Measurements from ENCODE around the gene CYP3A7.
"Not testable (repeated sequence)": the region's sequence is repeated elsewhere in the genome, so short reads cannot be mapped to it uniquely, and the experiment has no call there.

CYP3A7 gene

GRCh38 chr7:99720800-99721595 is 14.0 kb downstream of the CYP3A7 start:
- no peak for DNase-seq (ENCODE audit: low read depth, low spot score)
- TF ChIP-seq EZH2 (IDR thresholded peaks at IDR 0.05) (no peak), FOXP2 (optimal IDR thresholded peaks at IDR 0.05; ENCODE audit: control extremely low read depth, extremely low read length, insufficient read depth) (no peak), POLR2AphosphoS5 (IDR thresholded peaks at IDR 0.05; ENCODE audit: borderline replicate concordance, low read depth, low read length) (no peak)
- H3K9me3 ChIP-seq (ENCODE audit: low read depth, low read length): no peaks in the 10 kb centered on the region
- H3K4me3 ChIP-seq: no peak overlapping the region
- no peak overlapping the region for H3K27ac ChIP-seq
- H3K36me3 ChIP-seq (ENCODE audit: insufficient read depth, low read length): no peaks in the 10 kb centered on the region
- no peak overlapping the region for H3K9ac ChIP-seq (ENCODE audit: insufficient read length)

DNA sequence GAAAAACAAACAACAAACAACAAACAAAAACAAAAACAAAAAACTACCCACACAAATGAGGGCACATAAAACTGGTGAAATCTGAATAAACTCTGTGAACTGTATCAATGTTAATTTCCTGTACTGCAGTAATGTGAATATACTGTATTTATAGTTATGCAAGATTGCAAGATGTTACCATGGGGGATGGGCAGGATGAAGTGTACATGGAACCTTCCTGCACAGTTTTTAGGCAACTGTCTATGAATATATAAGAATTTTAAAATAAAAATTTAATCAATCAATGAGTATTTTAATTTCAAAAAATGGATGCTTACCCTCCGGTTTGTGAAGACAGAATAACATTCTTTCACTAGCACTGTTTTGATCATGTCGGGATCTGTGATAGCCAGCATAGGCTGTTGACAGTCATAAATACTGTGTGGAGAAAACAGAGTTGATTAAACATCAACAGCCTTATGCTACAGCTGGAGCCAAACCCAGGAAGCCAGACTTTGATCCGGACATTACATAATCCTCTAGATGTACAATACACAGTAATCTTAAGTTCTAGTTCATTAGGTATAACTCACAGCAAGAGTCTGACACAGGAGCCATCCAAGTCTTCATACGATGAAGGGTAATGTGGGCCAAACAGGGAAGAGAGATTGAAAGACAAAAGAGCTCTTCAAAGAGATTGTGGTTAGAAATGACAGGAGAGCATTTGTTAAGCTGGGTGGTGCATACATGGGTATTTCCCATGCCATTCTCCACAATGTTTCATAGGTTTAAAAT is 14.8 kb downstream of the CYP3A7 start:
- Histone ChIP-seq H3K9me3 (ENCODE audit: low read depth, low read length) (no peaks in the 10 kb centered on the region), H3K36me3 (ENCODE audit: insufficient read depth, low read length) (no peaks in the 10 kb centered on the region), H3K9ac (ENCODE audit: insufficient read length) (no peak overlapping the region), H3K4me3 (no peak overlapping the region), H3K27ac (no peak overlapping the region)
- no peak for DNase-seq (ENCODE audit: low read depth, low spot score)
- no peak for TF ChIP-seq FOXP2 (optimal IDR thresholded peaks at IDR 0.05; ENCODE audit: control extremely low read depth, extremely low read length, insufficient read depth)
- no peak for TF ChIP-seq EZH2 (IDR thresholded peaks at IDR 0.05)
- TF ChIP-seq POLR2AphosphoS5 (IDR thresholded peaks at IDR 0.05; ENCODE audit: borderline replicate concordance, low read depth, low read length): no peak

GRCh38 chr7:99713995-99714570 is 20.9 kb downstream of the CYP3A7 start:
- H3K27ac ChIP-seq: no peak overlapping the region
- no peaks in the 10 kb centered on the region for H3K9me3 ChIP-seq (ENCODE audit: low read depth, low read length)
- TF ChIP-seq POLR2AphosphoS5 (IDR thresholded peaks at IDR 0.05; ENCODE audit: borderline replicate concordance, low read depth, low read length): no peak
- TF ChIP-seq FOXP2 (optimal IDR thresholded peaks at IDR 0.05; ENCODE audit: control extremely low read depth, extremely low read length, insufficient read depth): no peak
- no peak for TF ChIP-seq EZH2 (IDR thresholded peaks at IDR 0.05)
- H3K9ac ChIP-seq (ENCODE audit: insufficient read length): no peak overlapping the region
- no peak for DNase-seq (ENCODE audit: low read depth, low spot score)
- H3K36me3 ChIP-seq (ENCODE audit: insufficient read depth, low read length): no peaks in the 10 kb centered on the region
- H3K4me3 ChIP-seq: no peak overlapping the region

- Histone ChIP-seq H3K9ac (ENCODE audit: insufficient read length) (no peak overlapping the region), H3K27ac (no peak overlapping the region), H3K4me3 (no peak overlapping the region), H3K36me3 (ENCODE audit: insufficient read depth, low read length) (no peaks in the 10 kb centered on the region), H3K9me3 (ENCODE audit: low read depth, low read length) (no peaks in the 10 kb centered on the region)
- no peak for TF ChIP-seq FOXP2 (optimal IDR thresholded peaks at IDR 0.05; ENCODE audit: control extremely low read depth, extremely low read length, insufficient read depth)
- TF ChIP-seq EZH2 (IDR thresholded peaks at IDR 0.05): no peak
- TF ChIP-seq POLR2AphosphoS5 (IDR thresholded peaks at IDR 0.05; ENCODE audit: borderline replicate concordance, low read depth, low read length): no peak
- no peak for DNase-seq (ENCODE audit: low read depth, low spot score)
Measured at GRCh38 chr7:99709838-99710578, 25.0 kb downstream of the CYP3A7 start.

DNA sequence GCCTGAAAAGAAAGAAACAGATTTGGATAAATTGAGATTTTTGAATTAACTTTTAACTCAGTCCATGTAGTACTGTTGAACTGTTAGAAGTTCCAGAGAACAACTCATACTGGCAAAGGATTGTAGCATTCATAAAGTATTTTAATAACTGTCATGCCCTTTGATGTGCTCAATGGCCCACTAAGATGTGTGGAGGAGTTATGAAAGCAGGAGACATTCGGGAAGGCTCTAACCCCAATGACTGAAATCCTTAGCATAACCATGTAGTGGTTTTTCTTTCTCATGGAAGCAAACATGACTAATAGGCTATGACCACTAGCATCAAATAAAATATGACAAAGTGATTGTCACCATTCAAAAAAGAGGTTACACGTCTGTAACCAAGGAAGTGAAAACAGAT is 25.7 kb downstream of the CYP3A7 start:
- no peak for DNase-seq (ENCODE audit: low read depth, low spot score)
- TF ChIP-seq POLR2AphosphoS5 (IDR thresholded peaks at IDR 0.05; ENCODE audit: borderline replicate concordance, low read depth, low read length): no peak
- TF ChIP-seq EZH2 (IDR thresholded peaks at IDR 0.05): no peak
- no peak for TF ChIP-seq FOXP2 (optimal IDR thresholded peaks at IDR 0.05; ENCODE audit: control extremely low read depth, extremely low read length, insufficient read depth)
- no peak overlapping the region for H3K9ac ChIP-seq (ENCODE audit: insufficient read length)

DNA sequence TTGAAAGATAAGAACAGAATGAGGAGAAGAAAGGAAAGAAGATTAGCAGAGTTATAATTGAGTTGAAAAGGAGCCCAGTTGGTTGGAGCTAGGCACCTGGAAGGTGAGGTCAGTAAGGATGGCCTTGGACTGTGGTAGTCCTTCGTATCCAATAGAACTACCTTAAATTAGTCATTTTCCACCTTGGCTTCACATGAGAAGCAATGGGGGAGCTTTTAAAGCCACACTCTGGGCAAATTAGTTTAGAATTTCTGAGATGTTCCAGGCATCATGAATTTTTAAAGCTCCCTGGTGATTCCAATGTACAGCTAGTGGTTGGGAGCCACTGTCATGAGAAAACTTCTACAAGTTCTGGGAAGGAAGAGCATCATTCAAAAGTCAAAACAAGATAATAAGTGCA is 27.9 kb downstream of the CYP3A7 start:
- Histone ChIP-seq H3K36me3 (ENCODE audit: insufficient read depth, low read length) (no peaks in the 10 kb centered on the region), H3K9ac (ENCODE audit: insufficient read length) (no peak overlapping the region), H3K4me3 (no peak overlapping the region), H3K27ac (no peak overlapping the region), H3K9me3 (ENCODE audit: low read depth, low read length) (no peaks in the 10 kb centered on the region)
- no peak for DNase-seq (ENCODE audit: low read depth, low spot score)
- TF ChIP-seq FOXP2 (optimal IDR thresholded peaks at IDR 0.05; ENCODE audit: control extremely low read depth, extremely low read length, insufficient read depth) (no peak), POLR2AphosphoS5 (IDR thresholded peaks at IDR 0.05; ENCODE audit: borderline replicate concordance, low read depth, low read length) (no peak), EZH2 (IDR thresholded peaks at IDR 0.05) (no peak)

More for the DNA sequence above, 25.7 kb downstream of the CYP3A7 start:
- Histone ChIP-seq H3K9me3 (ENCODE audit: low read depth, low read length) (no peaks in the 10 kb centered on the region), H3K27ac (no peak overlapping the region), H3K36me3 (ENCODE audit: insufficient read depth, low read length) (no peaks in the 10 kb centered on the region), H3K4me3 (no peak overlapping the region)

DNA sequence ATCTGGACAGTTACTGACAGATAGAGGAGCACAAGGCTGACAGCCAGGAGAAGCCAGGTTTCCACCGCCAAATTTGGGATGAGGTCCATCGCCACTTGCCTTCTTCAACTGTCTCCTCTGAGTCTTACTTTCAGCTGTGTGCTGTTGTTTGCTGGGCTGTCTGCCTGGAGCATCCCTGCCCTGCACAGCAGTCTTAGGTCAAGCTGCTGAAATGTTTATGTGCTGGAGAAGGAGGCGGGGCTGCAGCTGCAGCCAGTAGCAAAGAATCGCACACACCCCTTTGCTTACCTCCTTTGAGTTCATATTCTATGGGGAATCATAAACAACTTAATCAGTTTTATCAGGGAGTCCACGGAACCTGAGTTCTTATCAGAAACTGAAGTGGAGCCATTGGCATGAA is 35.0 kb downstream of the CYP3A7 start:
- no peak for TF ChIP-seq FOXP2 (optimal IDR thresholded peaks at IDR 0.05; ENCODE audit: control extremely low read depth, extremely low read length, insufficient read depth)
- no peak for TF ChIP-seq EZH2 (IDR thresholded peaks at IDR 0.05)
- TF ChIP-seq POLR2AphosphoS5 (IDR thresholded peaks at IDR 0.05; ENCODE audit: borderline replicate concordance, low read depth, low read length): no peak
- H3K27ac ChIP-seq: no peak overlapping the region
- H3K9me3 ChIP-seq (ENCODE audit: low read depth, low read length): no peaks in the 10 kb centered on the region
- DNase-seq (ENCODE audit: low read depth, low spot score): no peak
- no peak overlapping the region for H3K9ac ChIP-seq (ENCODE audit: insufficient read length)
- H3K36me3 ChIP-seq (ENCODE audit: insufficient read depth, low read length): no peaks in the 10 kb centered on the region
- no peak overlapping the region for H3K4me3 ChIP-seq

- not testable (repeated sequence) for H3K36me3 ChIP-seq (ENCODE audit: insufficient read depth, low read length); H3K27ac ChIP-seq; DNase-seq (ENCODE audit: low read depth, low spot score); H3K9me3 ChIP-seq (ENCODE audit: low read depth, low read length); H3K4me3 ChIP-seq; H3K9ac ChIP-seq (ENCODE audit: insufficient read length)
Measured at GRCh38 chr7:99698867-99699730, 35.9 kb downstream of the CYP3A7 start.
